GM18507 (cell line): Measurements from ENCODE around the gene LINC01488.

ENCODE experiments used
- DNase-seq: peaks from one replicate; pipeline ENCODE4 v3.0.0; 2011; ENCODE audit warnings: low read depth; ENCODE audit not compliant: insufficient read length; ENCODE audit errors: extremely low spot score
- FAIRE-seq: peaks from 2 replicates; lab custom pipeline; 2011; peaks lifted over from hg19 to GRCh38; lab: Jason Lieb, UNC

Gene LINC01488

DNA sequence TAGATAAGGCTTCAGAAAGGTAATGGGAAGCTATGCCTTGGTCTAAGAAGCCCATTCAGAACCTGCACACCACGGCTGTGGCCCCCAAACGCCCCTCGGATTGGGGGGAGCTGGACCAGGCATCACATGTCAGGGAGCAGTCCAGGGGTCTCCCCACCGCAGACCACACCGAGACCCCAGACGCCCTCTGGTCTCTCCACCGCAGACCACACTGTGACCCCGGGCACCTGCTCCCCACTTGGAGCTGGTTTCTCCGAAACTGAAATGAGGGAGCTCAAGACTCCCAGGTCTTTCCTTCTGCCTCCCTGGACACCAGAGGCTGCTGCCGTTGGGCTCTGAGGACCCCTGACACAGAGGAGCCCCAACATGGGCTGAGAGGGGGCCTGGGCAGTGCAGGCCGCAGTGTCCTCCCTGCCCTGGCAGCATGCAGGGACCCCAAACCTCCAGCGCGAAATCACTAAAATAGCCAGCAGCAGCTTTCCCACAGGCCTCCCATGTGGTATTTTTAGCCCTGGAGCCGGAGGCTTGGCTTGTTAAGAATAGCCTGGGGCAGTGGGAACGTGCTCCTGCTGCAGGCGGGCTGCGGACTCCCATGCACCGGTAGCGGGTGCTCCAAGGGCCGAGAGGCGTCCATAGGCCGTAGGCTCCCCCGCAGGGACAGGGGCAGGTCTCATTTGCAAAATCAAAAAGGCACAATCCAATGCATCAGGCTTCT is 7.7 kb downstream of the LINC01488 start:
- no peak for DNase-seq
- no peak for FAIRE-seq

DNA sequence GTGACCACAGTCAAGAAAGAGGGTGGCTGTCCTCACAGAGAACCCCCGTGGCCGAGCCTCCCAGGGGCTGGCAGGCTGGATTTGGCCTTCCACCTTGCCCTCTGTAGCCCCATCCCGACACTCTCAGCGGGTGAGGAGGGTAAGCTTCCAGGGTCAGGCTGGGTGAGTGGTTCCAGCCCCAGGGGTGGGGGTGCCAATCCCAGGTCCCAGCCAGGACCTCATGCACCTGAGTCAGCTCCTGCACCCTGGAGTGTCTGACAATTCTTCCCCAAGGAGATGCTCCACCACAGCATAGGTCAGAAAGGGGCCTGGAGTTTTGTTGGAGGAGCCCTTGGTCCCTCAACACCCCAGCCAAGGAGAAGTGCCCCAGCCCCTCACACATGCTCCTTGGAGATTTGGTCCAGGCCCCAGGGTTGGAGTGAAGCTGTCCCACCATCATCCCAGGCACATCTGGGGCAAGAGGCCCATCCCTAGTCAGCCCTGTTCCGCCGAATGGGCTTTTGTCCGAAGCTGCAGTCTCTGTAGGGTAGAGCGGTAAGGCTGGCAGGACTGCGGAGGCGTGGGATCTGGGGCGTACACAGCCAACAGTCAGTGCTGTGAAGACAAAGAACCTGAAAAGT is 8.4 kb downstream of the LINC01488 start:
- FAIRE-seq: no peak
- no peak for DNase-seq

GRCh38 chr11:69490516-69490915 is 9.1 kb downstream of the LINC01488 start:
- no peak for DNase-seq
- no peak for FAIRE-seq

GRCh38 chr11:69491071-69492031 is 9.9 kb downstream of the LINC01488 start:
- DNase-seq (no peak), FAIRE-seq (no peak)

DNA sequence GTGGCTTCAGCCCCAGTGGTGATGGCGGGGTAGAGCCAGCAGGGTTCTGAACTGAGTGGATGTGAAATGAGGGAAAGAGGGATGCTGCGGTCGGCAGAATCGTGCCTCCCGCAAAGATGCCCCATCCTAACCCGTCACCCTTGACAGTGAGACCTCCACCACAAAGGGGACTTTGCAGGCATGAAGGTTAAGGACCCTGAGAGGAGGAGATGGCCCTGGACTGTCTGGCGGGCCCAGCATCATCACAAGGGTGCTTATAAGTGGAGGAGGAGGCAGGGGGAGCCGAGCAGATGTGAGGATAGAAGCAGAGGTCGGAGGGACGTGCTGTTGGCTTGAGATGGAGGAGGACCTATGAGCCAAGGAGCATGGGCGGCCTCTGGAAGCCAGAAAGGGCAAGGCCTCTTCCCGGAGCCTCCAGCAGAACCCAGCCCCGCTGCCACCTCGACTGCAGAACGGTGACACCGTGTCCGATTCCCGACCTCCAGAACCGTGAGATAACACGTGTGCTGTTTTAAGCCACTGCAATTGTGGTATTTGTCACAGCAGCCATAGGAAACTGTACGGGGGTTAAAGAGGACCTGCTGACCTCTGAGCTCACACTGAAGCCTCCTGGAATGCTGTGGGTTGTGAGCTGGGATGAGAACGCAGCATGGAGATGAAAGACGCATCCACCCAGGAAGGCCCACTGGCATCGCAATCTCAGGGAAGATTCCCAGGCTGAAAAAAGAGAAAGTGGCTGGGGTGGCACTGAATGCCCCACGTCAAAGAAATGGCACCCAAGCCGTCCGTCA is 10.9 kb downstream of the LINC01488 start:
- no peak for FAIRE-seq

GRCh38 chr11:69493931-69494821 is 12.7 kb downstream of the LINC01488 start:
- FAIRE-seq (no peak), DNase-seq (no peak)

More for the DNA sequence above, 10.9 kb downstream of the LINC01488 start:
- no peak for DNase-seq

DNA sequence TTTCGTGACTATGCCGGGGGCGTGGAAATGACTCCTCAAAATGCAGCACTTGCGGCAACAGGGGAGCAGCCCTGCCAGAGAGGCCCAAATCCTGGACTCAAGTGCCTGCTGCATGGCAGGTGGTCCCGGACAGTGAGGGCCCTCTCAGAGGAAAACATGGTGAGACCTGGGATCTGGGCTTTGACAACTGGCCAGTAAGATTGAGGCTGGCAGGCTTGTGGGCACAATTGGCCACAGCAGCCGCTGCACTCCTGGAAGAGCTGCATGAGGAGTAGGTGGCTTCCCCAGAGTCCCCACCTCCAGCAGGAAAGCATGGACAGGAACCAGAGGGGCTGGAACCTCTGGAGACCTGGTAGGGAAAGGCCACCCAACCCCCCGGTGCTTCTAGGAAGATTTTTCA is 13.4 kb downstream of the LINC01488 start:
- FAIRE-seq (no peak), DNase-seq (no peak)

GRCh38 chr11:69495441-69496201 is 14.2 kb downstream of the LINC01488 start:
- FAIRE-seq: no peak

GRCh38 chr11:69496202-69496557 is 14.7 kb downstream of the LINC01488 start:
- FAIRE-seq (no peak), DNase-seq (no peak)

More at GRCh38 chr11:69495441-69496201, 14.2 kb downstream of the LINC01488 start:
- no peak for DNase-seq

GRCh38 chr11:69496631-69497220 is 15.3 kb downstream of the LINC01488 start:
- FAIRE-seq: no peak
- no peak for DNase-seq

DNA sequence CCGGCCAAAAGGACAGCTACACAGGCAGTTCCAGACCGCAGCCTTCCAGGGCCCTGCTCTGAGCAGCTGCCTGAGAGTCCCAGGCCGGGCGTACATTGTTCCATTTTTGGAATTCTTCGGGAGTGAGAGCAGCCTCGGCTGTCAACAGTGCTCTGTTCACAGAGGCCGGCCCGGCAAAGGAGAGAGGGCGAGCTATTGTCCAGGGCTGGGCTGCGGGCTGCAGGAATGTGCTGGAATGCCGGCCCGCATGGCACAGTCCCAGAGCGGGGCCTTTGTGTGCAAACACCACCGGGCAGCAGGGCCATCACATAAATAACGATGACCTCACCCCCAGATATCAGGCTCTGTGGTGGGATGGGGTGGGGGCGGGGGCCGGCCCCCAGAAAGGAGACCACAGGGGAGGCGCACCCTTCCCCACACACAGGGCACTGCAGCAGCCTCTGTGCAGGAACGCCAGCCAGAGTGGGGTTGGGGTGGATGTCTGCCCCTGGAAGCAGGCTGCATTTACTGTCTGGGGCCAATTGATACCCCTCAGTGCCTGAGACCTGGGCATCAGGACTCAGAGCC is 15.8 kb downstream of the LINC01488 start:
- no peak for DNase-seq
- FAIRE-seq: no peak

DNA sequence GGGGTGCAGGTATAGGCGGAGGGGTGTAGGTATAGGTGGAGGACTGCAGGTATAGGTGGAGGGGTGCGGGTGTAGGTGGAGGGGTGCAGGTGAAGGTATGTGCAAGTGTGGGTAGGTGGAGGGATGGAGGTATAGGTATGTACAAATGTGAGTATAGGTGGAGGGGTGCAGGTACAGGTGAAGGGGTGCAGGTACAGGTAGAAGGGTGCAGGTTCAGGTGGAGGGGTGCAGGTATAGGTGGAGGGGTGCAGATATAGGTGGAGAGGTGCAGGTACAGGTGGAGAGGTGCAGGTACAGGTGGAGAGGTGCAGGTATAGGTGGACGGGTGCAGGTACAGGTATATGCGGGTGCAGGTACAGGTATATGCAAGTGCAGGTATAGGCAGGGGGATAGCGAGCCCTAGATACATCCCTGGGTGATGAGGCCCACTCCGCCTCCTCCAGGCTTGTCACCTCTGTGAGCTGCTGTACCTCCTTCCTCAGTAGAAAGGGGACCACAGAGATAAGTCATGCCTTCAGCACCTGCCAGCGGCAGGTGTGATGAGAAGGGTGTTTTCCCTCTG is 17.2 kb downstream of the LINC01488 start:
- DNase-seq (no peak), FAIRE-seq (no peak)

GRCh38 chr11:69499186-69499917 is 17.9 kb downstream of the LINC01488 start:
- no peak for FAIRE-seq
- no peak for DNase-seq

DNA sequence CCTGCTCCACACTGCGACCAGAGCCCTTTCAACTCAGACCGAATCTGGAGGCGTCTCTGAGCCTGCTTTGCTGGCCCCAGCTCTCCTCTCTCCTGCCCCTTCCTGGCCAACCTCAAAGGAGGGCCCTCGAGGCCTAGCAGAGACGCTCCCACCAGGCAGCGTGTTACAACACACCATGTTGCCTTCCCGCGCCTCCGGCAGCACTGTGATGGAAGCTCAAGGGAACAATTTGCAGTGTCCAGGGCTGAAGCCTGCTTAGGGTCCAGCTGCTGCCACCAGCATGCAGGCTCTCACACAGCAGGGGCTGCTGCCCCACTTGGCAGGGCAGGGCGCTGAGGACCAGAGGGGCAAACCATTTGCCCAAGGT is 18.4 kb downstream of the LINC01488 start:
- no peak for FAIRE-seq
- DNase-seq: no peak

GRCh38 chr11:69500285-69501120 is 19.0 kb downstream of the LINC01488 start:
- no peak for DNase-seq
- no peak for FAIRE-seq

- FAIRE-seq: no peak
- no peak for DNase-seq
These were observed 19.6 kb downstream of the LINC01488 start for GRCh38 chr11:69501121-69501489.
